ENCODE data around the gene SCAANT1.

The SCAANT1 gene

GRCh38 chr3:63863150-63864007 is 48.8 kb downstream of the SCAANT1 start, which contains the start of the genes ATXN7 and THOC7:
Gene ATXN7, plus strand, starts transcription at chr3:63863867. Its CDS starts 48,732 bp downstream, at chr3:63912599.
Gene THOC7, minus strand, starts transcription at chr3:63863805. Its CDS starts 15 bp downstream, at chr3:63863790.
- peak; percentile 71 for DNase-seq (ENCODE audit: low read depth)

GRCh38 chr3:63862804-63863149 is 49.4 kb downstream of the SCAANT1 start:
- DNase-seq (ENCODE audit: low read depth): no peak

Measured in ELR (cell line).